Left kidney (tissue), 2 donors: ENCODE data around the gene LRMDA. TPM values are rescaled to one million over a fixed set of nuclear protein-coding genes. Genes with fewer than 3 reads are reported as not detected.

Experiments
- DNase-seq: peaks from one replicate; pipeline ENCODE4 v3.0.0-alpha.2; 2013
- polyA plus RNA-seq: library from polyadenylated mRNA; unstranded; fragments of 120-200 nt; gene quantifications from one replicate; pipeline ENCODE4 v1.2.1, GENCODE V29; 2013; ENCODE audit not compliant: insufficient read length

Gene LRMDA
- polyA plus RNA-seq, 1 donor = 18.0 TPM

- no peak for DNase-seq
Measured at GRCh38 chr10:76336213-76336963, 905.0 kb downstream of the LRMDA start.

GRCh38 chr10:76337641-76338040 lies 906.2 kb downstream of the LRMDA start:
- DNase-seq = no peak

- DNase-seq = no peak
Measured at GRCh38 chr10:76338187-76338586, 906.8 kb downstream of the LRMDA start.

- no peak for DNase-seq
Measured at GRCh38 chr10:76341740-76342139, 910.3 kb downstream of the LRMDA start.

GRCh38 chr10:76342996-76343395 lies 911.6 kb downstream of the LRMDA start:
- DNase-seq = no peak

- DNase-seq = no peak
Measured at GRCh38 chr10:76347832-76348231, 916.4 kb downstream of the LRMDA start.

- no peak for DNase-seq
Measured at GRCh38 chr10:76350583-76350982, 919.2 kb downstream of the LRMDA start.

- no peak for DNase-seq
Measured at GRCh38 chr10:76352300-76352699, 920.9 kb downstream of the LRMDA start.

GRCh38 chr10:76353237-76353851 lies 921.9 kb downstream of the LRMDA start:
- no peak for DNase-seq

- no peak for DNase-seq
Measured at GRCh38 chr10:76354212-76354738, 922.9 kb downstream of the LRMDA start.

- no peak for DNase-seq
Measured at GRCh38 chr10:76354921-76355320, 923.5 kb downstream of the LRMDA start.

- DNase-seq = no peak
Measured at GRCh38 chr10:76356557-76356956, 925.1 kb downstream of the LRMDA start.

GRCh38 chr10:76357726-76358415 lies 926.4 kb downstream of the LRMDA start:
- DNase-seq = no peak

GRCh38 chr10:76358743-76359395 lies 927.4 kb downstream of the LRMDA start:
- DNase-seq = no peak

GRCh38 chr10:76375761-76376160 lies 944.3 kb downstream of the LRMDA start:
- no peak for DNase-seq

- DNase-seq = no peak
Measured at GRCh38 chr10:76382381-76382851, 951.0 kb downstream of the LRMDA start.

GRCh38 chr10:76388321-76389023 lies 957.0 kb downstream of the LRMDA start:
- no peak for DNase-seq

- no peak for DNase-seq
Measured at GRCh38 chr10:76393875-76394706, 962.7 kb downstream of the LRMDA start.

GRCh38 chr10:76394707-76395042 lies 963.3 kb downstream of the LRMDA start:
- no peak for DNase-seq

GRCh38 chr10:76395251-76395650 lies 963.8 kb downstream of the LRMDA start:
- DNase-seq = no peak

GRCh38 chr10:76396134-76396533 lies 964.7 kb downstream of the LRMDA start:
- DNase-seq = no peak
